GM21381 (cell line): ENCODE data around the gene BBS9.
"Not testable (repeated sequence)": the region's sequence is repeated elsewhere in the genome, so short reads cannot be mapped to it uniquely, and the experiment has no call there.

Source experiments
- ATAC-seq: cut with Tn5 transposase; IDR thresholded peaks from one replicate; pipeline ENCODE4 v1.9.1; 2021; ENCODE audit warnings: mild to moderate bottlenecking, moderate library complexity; ENCODE audit not compliant: unreplicated experiment

BBS9 gene

DNA sequence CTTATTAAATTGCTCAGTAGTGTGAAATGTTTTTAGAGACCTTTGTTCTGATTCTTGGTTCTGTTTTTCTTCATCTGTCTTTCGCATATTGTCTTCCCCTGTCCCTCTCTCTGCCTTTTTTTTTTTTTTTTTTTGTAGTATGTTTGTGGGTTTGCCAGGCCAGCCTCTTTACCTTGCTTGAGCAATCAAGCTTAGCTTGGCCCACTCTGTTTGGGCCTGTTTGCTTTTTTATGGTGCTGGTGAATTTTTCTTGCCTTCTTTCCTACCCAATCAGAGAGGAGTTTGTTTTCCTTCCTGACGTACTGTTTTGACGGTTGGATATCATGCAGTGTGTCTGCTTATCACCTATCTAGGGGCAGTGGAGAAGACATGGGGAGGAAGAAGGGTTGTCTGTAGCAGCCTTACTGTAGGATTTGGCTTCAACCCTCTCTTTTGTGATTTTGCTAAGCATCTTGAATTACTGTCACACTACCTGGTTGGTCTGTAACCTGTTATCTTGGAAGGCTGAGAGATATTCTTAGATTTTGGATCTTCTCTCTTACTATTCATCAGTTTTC lies 64.0 kb downstream of the BBS9 start:
- no peak for ATAC-seq

DNA sequence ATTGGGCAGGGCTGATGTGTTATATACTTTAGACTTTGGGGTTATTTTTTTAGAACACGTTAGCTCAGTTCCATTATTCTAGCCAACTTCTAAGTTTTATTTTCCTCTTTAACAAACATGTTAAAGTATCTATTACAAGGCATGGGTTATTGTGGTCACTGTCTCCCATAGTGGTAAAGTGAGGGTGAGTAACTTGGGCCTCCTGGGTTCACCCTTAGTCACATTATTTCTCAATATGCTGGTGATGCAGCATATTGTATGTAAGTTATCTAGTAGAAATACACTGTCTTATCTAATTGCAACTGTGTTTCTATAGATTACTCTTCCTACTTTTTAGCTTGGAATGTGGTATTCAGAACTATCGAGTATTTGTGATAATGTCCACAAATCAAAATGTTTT lies 65.9 kb downstream of the BBS9 start:
- ATAC-seq: no peak

DNA sequence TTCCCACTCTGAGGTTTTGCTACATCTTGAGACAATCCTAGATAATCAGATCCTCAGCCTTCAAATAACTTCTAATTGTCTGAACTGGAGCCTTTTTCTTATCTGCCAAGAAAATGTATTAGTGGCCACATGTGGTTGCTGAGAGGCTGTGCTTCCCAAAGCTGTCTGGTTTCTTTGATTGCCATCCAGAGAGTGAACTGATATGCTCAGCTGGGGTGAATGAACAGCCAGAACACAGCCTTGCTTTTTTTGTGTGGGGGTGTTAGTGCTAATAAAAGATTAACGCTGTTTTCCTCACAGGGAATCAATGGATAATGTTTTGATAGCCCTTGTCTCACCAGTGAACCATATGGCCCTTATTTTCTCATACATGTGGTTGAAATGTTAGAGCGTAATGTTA lies 66.9 kb downstream of the BBS9 start:
- ATAC-seq: no peak

DNA sequence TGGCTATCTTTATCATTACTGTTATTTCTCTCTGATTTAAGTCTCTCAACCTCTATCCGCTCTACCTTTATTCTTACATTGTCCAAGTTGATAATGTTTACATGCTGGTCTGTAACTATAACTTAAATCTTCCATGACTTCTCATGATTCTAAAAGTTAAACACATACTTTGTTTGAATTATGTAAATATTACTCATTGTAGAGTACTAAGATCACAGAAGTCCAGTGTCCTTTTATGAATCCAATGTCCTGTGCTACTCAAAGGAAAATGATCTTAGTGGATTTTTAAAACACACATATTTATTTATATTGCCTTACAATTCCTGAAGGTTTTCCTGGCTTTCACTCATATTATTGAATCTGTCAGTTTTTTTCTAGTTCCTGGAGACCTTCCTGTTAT lies 70.9 kb downstream of the BBS9 start:
- no peak for ATAC-seq

DNA sequence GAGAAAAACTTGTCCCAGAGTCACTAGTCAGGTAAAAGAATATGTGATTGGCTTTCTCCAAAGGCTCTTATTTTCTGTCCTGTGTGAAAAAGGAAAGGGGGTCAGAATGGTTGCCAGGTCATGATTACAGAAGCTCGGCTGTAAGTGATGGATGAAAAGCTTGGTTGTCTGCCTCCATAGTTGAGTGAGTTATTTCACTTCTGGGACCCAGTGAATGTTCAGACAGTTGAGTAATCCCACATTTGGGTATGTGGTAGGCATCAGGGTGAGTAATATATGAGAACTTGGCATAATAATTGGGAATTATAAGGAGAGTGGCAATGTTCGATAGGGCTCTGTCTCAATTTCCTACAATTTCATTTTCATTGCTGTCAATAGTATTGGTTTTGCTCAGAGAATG lies 72.5 kb downstream of the BBS9 start:
- ATAC-seq: no peak

DNA sequence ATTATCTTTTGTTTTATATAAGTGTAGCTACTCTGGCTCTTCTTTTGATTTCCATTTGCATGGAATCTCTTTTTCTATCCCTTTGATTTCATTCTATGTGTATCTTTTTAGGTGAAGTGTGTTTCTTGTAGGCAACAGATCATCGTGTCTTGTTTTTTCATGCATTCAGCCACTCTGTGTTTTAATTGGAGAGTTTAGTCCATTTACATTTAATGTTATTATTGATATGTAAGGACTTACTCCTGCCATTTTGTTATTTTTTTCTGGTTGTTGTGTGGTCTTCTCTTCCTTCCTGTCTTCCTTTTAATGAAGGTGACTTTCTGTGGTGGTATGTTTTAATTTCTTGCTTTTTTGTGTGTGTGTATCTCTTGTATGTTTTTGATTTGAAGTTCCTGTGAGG lies 81.6 kb downstream of the BBS9 start:
- no peak for ATAC-seq

DNA sequence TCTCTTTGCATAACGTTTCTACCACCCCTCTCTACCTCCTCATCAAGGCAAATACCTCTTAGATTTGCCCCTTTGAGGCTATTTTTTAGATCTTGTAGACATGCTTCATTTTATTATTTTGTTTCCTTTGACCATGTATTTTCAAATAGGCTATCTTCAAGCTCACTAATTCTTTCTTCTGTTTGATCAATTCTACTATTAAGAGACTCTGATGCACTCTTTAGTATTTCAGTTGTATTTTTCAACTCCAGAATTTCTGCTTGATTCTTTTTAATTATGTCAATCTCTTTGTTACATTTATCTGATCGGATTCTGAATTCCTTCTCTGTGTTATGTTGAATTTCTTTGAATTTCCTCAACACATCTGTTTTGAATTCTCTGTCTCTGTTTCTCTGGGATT lies 82.8 kb downstream of the BBS9 start:
- ATAC-seq: no peak

DNA sequence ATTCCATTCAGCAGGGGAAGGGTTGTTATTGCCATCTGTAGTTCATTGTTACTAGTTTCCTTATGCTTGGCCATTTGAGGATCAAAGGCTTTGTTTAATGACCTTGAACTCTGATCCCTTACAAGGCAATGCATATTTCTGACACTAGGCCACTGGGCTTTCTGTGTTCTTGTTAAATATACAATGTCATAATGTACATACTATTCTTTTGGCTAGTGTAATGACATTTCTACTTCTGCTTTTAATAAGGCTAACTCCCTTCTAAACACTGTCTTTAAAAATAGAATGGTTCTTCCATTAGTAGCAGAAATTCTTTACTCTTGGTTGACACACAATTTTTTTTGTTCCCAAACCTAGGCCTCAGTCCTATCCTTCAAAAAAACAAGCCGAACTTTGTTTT lies 86.6 kb downstream of the BBS9 start:
- no peak for ATAC-seq

DNA sequence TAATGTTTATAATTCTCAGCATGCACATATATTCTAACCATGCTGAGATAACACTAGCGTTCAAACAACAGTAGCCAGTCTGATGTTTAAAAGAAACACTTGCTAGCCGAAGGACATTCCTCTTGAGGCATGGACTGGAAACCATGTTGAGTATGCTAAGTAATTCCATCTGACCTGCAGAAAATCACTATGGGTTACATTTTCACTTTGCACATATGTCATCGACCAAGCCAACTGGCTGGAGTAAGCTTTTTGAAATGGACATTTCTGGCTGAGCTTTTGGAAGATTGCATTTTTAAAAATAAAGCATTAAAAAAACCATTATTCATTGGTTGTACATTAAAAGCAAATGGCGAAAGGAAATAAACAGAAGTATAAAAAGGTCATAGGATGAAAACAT lies 88.2 kb downstream of the BBS9 start:
- ATAC-seq: no peak

DNA sequence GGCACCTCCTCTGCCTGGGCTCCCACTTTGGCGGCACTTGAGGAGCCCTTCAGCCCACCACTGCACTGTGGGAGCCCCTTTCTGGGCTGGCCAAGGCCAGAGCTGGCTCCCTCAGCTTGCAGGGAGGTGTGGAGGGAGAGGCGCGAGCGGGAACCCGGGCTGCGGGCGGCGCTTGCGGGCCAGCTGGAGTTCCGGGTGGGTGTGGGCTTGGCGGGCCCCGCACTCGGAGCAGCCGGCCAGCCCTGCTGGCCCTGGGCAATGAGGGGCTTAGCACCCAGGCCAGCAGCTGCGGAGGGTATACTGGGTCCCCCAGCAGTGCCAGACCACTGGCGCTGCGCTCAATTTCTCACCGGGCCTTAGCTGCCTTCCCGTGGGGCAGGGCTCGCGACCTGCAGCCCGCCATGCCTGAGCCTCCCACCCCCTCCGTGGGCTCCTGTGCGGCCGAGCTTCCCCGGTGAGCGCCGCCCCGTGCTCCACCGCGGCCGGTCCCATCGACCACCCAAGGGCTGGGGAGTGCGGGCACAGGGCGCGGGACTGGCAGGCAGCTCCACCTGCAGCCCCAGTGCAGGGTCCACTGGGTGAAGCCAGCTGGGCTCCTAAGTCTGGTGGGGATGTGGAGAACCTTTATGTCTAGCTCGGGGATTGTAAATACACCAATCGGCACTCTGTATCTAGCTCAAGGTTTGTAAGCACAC lies 89.6 kb downstream of the BBS9 start:
- not testable (repeated sequence) for ATAC-seq

DNA sequence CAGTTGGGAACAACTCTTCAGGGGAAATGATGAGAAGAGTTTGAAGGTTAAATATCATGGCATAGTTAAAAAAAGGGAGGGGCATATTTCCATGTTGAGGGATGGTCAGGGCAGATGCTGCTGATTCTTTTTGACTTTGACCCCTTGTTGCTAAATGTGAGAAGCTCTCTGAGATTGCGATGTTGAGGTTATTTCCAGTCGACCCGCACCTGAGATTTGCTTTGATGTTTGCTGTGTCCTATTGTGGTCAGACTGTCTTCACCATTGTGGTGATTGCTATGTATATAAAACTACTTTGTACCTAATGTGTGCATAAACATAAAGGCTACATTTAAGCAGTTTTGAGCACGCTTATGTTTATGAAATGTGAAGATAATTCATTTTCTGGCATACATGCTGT lies 90.9 kb downstream of the BBS9 start:
- no peak for ATAC-seq

DNA sequence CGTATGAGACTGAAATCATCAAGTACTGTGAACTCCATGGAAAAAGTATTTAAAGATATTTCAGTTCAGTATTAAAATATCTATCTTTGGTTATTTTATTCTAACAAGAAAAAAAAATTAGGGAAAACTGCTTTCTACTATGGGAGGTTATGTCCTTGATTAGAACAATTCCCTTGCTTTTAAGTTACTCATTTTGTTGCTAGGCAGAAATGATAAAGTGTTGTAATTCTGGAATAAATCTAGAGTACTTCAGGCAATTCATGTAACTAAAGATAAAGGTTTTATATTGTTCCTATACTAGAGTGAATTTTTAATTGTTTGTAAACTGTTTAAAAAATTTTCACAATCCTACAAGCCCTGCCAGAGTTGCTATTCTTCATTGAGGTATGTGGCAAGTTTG lies 92.0 kb downstream of the BBS9 start:
- no peak for ATAC-seq

DNA sequence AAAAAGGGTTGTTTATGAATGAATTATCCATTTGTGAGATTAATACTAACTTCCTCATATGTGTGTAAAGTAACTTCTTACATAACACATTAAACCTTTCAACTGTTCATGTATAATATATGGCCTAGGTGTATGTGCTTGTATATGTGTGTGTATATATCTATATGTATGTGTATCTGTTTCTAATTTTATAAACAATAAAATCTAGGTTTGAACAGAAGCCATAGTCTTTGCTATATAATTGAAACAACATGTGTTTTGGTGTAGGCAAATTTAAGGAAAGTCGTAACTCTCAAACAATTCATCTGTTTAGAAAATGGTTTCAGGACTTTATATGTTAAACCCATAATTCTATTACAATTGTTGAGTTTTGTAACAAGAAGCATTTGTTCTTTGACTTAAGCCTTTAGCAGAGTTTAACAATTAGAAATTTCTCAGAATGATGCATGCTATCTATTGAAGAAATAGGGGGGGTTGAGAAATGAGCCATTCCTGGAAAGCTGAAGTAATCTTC lies 103.3 kb downstream of the BBS9 start:
- ATAC-seq: no peak

DNA sequence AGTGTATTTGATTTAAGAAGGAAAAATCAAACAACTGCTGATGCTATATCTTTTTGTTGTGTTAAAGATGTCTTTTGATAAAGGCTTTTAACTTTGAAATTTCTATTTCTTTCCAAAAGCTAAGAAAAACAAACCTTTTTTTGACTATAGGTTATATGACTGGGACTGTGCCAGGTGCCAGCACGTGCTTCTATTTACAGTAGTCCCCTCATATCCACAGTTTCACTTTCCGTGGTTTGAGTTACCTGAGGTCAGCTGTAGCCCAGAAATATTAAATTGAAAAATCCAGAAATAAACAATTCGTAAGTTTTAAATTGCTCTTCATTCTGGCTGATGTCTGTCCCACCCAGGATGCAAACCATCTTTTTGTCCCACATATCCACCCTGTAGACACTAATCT lies 104.3 kb downstream of the BBS9 start:
- ATAC-seq: no peak

DNA sequence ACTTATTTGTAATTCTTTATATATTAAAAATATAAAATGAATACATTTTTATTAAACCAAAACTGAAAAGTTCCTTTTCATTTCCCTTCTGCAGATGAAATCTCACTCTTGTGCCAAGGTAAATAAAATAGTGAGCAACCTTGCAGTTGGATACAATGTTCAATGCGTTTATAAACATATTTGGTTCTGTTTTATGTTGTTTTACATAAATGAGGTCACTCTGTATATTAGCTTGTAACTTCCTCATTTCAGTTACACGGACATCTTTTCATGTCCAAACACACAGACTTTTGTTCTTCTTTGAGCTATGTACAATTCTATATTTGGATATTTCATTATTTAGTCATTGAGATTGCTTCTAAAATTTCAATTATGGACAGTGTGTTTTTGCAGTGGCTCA lies 107.7 kb downstream of the BBS9 start:
- ATAC-seq: no peak

DNA sequence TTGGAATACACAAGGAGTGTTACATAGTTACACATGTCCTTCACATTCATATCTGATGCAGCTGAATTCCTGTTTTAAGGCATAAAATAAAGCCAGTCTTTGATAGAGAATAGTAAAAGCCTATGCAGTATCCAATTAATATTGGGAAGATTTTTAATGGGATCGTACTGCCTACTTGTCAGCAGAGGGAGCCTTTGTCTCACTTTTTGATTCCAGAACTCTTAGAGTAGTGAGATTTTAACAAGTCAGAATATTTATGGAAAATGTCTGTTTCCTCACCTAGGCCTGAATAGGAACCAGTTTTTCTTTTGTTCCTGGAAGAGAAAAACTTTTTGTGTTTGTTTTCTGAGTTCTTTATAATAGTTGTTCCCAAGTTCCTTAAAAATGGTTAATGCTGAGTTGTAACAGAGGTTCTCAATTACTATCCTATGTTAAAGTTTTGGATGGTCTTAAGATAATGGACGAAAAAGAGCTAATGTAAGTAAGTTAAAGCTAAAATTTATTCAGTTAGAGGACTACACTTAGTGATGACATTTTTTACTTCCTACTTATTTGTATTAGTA lies 114.0 kb downstream of the BBS9 start:
- ATAC-seq: no peak

DNA sequence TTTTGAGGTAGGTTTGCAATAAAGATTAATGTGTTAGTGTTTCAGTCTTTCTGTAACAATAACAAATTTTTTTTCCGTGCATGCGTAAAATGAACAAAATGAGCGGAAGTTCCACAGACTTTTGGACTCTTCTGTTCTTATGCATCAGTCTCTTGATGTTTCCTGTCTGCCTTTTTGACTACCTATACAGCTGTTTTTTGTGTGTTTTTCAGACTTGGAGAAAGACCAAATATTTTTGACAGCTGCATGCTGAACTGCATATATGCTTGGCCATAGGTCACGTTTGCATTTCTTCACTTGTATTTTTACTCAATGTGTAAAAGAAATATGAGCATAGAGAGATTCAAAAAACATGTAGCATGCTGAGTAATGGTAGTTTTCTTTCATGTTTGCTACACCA lies 119.3 kb downstream of the BBS9 start:
- ATAC-seq: no peak

DNA sequence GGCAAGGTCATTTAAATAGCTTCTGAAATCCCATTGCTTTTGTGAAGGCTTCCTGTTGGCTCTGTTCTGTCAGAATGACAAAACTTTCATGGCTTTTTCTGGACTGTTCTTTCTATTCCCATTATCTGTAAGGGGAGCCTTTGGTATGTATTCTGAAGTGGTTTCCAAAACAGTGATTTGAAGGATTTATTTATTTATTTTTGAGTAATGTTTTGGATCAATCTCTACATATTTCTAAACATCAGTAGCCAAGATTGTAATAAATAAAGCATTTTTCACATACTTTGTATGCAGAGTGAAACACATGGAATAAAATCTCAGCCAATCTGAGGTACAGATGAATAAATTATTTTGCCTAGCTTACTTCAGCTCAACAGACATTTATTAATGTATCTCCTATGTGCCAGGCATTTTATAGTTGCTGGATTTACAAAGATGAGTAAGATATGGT lies 121.1 kb downstream of the BBS9 start:
- no peak for ATAC-seq

DNA sequence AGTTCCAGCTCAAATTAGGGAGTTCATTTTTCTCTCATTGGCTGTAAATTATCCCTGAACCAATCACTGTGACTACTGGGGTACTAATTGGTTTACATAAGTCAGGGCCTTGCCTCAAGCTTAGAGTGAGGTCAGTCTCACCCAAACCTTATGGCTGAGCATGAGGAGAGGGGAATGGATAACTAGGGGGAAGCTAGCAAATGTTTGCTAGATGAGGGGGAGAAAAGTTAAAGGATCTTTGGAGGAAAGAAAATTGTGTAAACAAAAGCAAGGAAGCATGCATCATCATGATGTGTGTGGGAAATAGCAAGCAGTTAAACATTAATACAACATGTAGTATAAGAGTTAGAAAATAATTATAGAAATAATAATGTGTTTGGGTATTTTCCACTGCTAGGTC lies 121.9 kb downstream of the BBS9 start:
- no peak for ATAC-seq

DNA sequence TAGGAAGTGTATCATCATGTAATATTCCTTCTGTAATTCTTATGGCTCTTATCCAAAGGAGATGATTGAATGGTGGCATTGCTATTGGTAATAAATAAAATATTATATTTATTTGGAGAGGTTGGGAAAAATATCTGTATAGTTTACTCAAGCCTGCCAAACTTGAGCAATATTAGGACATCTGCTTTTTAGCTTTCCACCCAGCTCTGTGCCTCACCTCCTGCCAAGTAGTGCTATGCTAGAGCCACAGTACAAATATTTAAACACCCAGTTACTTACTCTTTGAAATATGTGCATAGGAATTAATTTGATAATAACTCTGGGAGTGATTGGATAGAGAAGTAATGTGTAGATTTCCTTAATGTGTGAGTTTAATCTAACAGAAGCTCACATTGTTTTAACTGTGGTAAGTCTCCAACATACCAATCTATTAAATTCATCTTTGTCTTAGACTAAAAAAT lies 129.2 kb downstream of the BBS9 start:
- ATAC-seq: no peak

DNA sequence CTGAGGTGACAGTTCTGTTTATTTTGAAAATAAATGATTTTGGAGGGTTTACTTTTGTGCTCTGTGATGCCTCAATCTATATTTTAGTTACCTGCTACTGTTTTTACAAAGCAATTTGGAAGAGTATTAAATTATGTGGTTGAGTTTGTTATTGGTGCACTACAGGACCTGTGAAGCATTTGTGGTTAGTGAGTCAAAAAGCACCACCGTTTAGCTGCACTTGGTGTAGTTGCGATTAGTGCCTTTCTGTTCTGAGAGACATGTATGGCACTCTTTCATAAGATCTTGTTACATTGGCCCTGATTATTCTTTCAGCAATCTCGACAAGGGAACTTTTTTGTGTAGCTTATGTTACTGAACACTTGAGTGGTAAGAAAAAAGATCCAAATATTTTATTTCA lies 132.2 kb downstream of the BBS9 start:
- ATAC-seq: peak; percentile 78

DNA sequence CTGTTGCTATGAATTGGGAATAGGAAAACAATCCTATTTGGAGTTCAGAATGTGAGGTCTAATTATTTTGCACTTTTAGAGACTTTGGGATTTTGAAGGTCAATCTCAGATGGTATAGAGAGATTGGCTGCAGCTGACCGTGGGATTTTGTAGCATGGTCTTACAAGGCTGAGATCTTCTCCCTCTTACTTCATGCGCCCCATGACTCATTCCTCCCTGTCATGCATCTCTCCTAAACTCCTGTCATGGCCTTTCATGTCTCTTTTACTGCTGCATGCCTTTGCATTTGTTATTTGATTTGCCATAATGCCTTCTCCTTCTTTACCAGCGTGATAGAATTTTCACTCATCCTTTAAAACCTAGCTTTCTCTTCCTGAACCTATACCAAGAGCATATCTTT lies 133.1 kb downstream of the BBS9 start:
- ATAC-seq: no peak
